HepG2 (cell line): ENCODE data around the gene ACSM3. TPM values are rescaled to one million over a fixed set of nuclear protein-coding genes. Genes with fewer than 3 reads are reported as not detected.

Experiments used
- ATAC-seq: fragments of 200-7000 bp; cut with Tn5 transposase; 3 replicates; pipeline ENCODE4 v1.9.1; 2020; ENCODE audit warnings: mild to moderate bottlenecking, moderate library complexity
- BruUV-seq: library from RNA; stranded (reverse); fragments of 400-500 nt; replicated peaks from 2 replicates; lab custom pipeline; 2021; lab: Mats Ljungman, UMichigan
- CTCF ChIA-PET: fragments of 300-600 bp; formaldehyde crosslinking; extraction: SDS; loops from one replicate; lab custom pipeline; 2021; ENCODE audit warnings: low total read pairs, inconsistent platforms, low intra/inter-chr PET ratio; lab: Yijun Ruan, JAX
- POLR2A ChIA-PET: fragments of 350-600 bp; sonication (Branson Sonifier 250); formaldehyde crosslinking; loops from one replicate; lab custom pipeline; 2020; ENCODE audit warnings: antibody characterized with exemption, inconsistent platforms; lab: Yijun Ruan, JAX
- DNase-seq: peaks from one replicate; pipeline ENCODE4 v3.0.0-alpha.2; 2015; ENCODE audit warnings: low spot score
- FAIRE-seq: peaks from 3 replicates; lab custom pipeline; 2011; peaks lifted over from hg19 to GRCh38; lab: Jason Lieb, UNC
- H2AFZ ChIP-seq: one replicate; pipeline ENCODE4 v1.6.1; 2011; ENCODE audit warnings: low read length, inconsistent platforms
- H3K27ac ChIP-seq: fragments of 300-600 bp; 3 replicates; pipeline ENCODE4 v1.8.0; 2011; ENCODE audit warnings: mixed run types, mild to moderate bottlenecking, mixed read lengths, low read length, inconsistent platforms; ENCODE audit not compliant: insufficient read depth; ENCODE audit errors: extremely low read length
- H3K27me3 ChIP-seq, 2 experiments: fragments of 200-600 bp in 1 of 2; 2 replicates in 1 of 2; 3 replicates in 1 of 2; pipeline versions ENCODE4 v1.6.0 to v1.8.0; 2011; ENCODE audit warnings: low read length in 2 of 2, mild to moderate bottlenecking in 2 of 2, moderate library complexity in 2 of 2, inconsistent platforms in 1 of 2; ENCODE audit not compliant: insufficient read depth in 2 of 2, control insufficient read depth in 1 of 2
- H3K36me3 ChIP-seq, 2 experiments: fragments of 200-600 bp in 1 of 2; replicated peaks in 1 of 2; 2 replicates in 1 of 2; 3 replicates in 1 of 2; pipeline versions ENCODE4 v1.5.1 to v1.8.0; 2011; ENCODE audit warnings: low read length in 2 of 2, inconsistent platforms in 1 of 2; ENCODE audit not compliant: insufficient read depth in 2 of 2, control insufficient read depth in 1 of 2
- H3K4me1 ChIP-seq: 2 replicates; pipeline ENCODE4 v1.5.1; 2012; ENCODE audit warnings: low read length, inconsistent platforms; ENCODE audit not compliant: insufficient read depth
- H3K4me2 ChIP-seq: 2 replicates; pipeline ENCODE4 v1.6.0; 2011; ENCODE audit warnings: low read depth, low read length, inconsistent platforms
- H3K4me3 ChIP-seq, 3 experiments: fragments of 200-600 bp in 1 of 3; sonication (generic), shearing (Covaris generic) in 1 of 3; replicated peaks in 1 of 3; 2 replicates each; pipeline ENCODE4 v1.5.1; 2011 to 2016; ENCODE audit warnings: low read length in 3 of 3, inconsistent platforms in 2 of 3, low read depth in 2 of 3, mild to moderate bottlenecking in 2 of 3, control low read depth in 1 of 3, mixed read lengths in 1 of 3; ENCODE audit not compliant: insufficient read depth in 1 of 3
- H3K79me2 ChIP-seq: one replicate; pipeline ENCODE4 v1.6.1; 2011; ENCODE audit warnings: low read length, inconsistent platforms; ENCODE audit not compliant: insufficient read depth
- H3K9ac ChIP-seq: 2 replicates; pipeline ENCODE4 v1.6.0; 2011; ENCODE audit warnings: mild to moderate bottlenecking, low read depth, low read length, inconsistent platforms; ENCODE audit not compliant: insufficient read depth
- H3K9me3 ChIP-seq: 2 replicates; pipeline ENCODE4 v1.5.1; 2012; ENCODE audit warnings: mild to moderate bottlenecking, low read length
- H4K20me1 ChIP-seq: 2 replicates; pipeline ENCODE4 v1.6.0; 2011; ENCODE audit warnings: inconsistent platforms, mild to moderate bottlenecking, low read length, moderate library complexity; ENCODE audit not compliant: insufficient read depth
- BHLHE40 ChIP-seq: IDR thresholded peaks from 2 replicates; pipeline ENCODE4 v1.6.1; 2011; ENCODE audit warnings: low read length, improper control_type of control experiment
- ERF ChIP-seq: IDR thresholded peaks from 2 replicates; pipeline ENCODE4 v1.6.1; 2018; ENCODE audit warnings: missing biosample characterization, missing genetic modification reagents
- MAFF ChIP-seq: IDR thresholded peaks from 2 replicates; pipeline ENCODE4 v1.6.1; 2011; ENCODE audit warnings: low read depth, low read length, improper control_type of control experiment
- RXRB ChIP-seq: IDR thresholded peaks from 2 replicates; pipeline ENCODE4 v1.6.1; 2016; ENCODE audit warnings: borderline replicate concordance, missing genetic modification reagents, missing compliant biosample characterization
- SATB2 ChIP-seq: sonication (generic); formaldehyde crosslinking; IDR thresholded peaks from 2 replicates; pipeline ENCODE4 v1.5.0; 2020; ENCODE audit warnings: missing genetic modification reagents
- WIZ ChIP-seq: sonication (generic); formaldehyde crosslinking; IDR thresholded peaks from 2 replicates; pipeline ENCODE4 v1.5.1; 2020; ENCODE audit warnings: mild to moderate bottlenecking, missing genetic modification reagents
- ZNF772 ChIP-seq: sonication (generic); formaldehyde crosslinking; IDR thresholded peaks from 2 replicates; pipeline ENCODE4 v1.5.0; 2020; ENCODE audit warnings: mild to moderate bottlenecking, missing genetic modification reagents
- WGBS: methylation state at CpG from one replicate; pipeline ENCODE4 v1.1.6; 2017; ENCODE audit warnings: low lambda C conversion rate; 5-methylcytosine and 5-hydroxymethylcytosine counted together
- in situ Hi-C: cut with HindIII; loops from 2 replicates; pipeline ENCODE4 v1.10.0; 2017; ENCODE audit warnings: low pct_unique_long_range_greater_than_20kb; ENCODE audit not compliant: extremely low pct_ligation_motif_present
- intact Hi-C: fragments of 100-400 bp; cut with micrococcal nuclease; formaldehyde crosslinking; loops from one replicate; pipeline ENCODE4 v1.10.0; 2022; ENCODE audit not compliant: unreplicated experiment
- polyA plus RNA-seq, 8 experiments: library from polyadenylated mRNA; depleted of rRNA in 3 of 8; stranded (reverse) in 7 of 8; unstranded in 1 of 8; fragments of >200 nt; fragmentation: Illumina TruSeq in 4 of 8; extraction: Trizol in 4 of 8; gene quantifications; 2 replicates each; pipeline versions ENCODE4 v1.2.1 to v1.2.3, GENCODE V29; 2011 to 2016; ENCODE audit warnings: low read depth in 4 of 8, missing spikeins in 1 of 8, mixed read lengths in 1 of 8; ENCODE audit not compliant: insufficient read depth in 1 of 8
- total RNA-seq, 5 experiments: library from RNA; depleted of rRNA; stranded (reverse); fragments of >200 nt; fragmentation: Illumina TruSeq; extraction: Trizol; gene quantifications; 2 replicates each; pipeline ENCODE4 v1.2.3, GENCODE V29; 2016; ENCODE audit warnings: low read depth in 1 of 5
- TF ChIP-seq, protein P1 (sequence below): sonication (generic); formaldehyde crosslinking; IDR thresholded peaks from 2 replicates; pipeline ENCODE4 v1.5.0; 2020; ENCODE audit warnings: mild to moderate bottlenecking, missing genetic modification reagents

Gene ACSM3
- total and polyA plus RNA-seq, 2 of the 13 experiments (the other 11 are each of a cell fraction or from before 2014, with no cell fraction given): 74.0 to 108 TPM

DNA sequence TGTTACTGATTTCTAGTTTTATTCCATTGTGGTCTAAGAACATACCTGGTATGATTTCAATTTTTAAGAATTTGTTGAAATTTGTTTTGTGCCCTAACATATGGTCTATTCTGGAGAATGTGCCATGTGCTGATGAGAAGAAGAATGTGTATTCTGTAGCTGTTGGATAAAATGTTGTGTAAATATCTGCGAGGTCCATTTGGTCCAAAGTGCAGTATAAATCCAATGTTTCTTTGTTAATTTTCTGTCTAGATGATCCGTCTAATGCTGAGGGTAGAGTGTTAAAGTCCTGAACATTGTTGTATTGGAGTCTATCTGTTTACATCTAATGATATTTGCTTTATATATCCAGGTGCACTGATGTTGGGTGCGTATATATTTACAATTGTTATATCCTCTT lies 9.9 kb downstream of the ACSM3 start:
- 91% methylated on average over 3 of the region's 3 CpGs for WGBS

More for the DNA sequence above, 9.9 kb downstream of the ACSM3 start:
- no peak for TF ChIP-seq ERF (CRISPR knock-in tag)
- TF ChIP-seq, protein P1, sequence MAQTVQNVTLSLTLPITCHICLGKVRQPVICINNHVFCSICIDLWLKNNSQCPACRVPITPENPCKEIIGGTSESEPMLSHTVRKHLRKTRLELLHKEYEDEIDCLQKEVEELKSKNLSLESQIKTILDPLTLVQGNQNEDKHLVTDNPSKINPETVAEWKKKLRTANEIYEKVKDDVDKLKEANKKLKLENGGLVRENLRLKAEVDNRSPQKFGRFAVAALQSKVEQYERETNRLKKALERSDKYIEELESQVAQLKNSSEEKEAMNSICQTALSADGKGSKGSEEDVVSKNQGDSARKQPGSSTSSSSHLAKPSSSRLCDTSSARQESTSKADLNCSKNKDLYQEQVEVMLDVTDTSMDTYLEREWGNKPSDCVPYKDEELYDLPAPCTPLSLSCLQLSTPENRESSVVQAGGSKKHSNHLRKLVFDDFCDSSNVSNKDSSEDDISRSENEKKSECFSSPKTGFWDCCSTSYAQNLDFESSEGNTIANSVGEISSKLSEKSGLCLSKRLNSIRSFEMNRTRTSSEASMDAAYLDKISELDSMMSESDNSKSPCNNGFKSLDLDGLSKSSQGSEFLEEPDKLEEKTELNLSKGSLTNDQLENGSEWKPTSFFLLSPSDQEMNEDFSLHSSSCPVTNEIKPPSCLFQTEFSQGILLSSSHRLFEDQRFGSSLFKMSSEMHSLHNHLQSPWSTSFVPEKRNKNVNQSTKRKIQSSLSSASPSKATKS (CRISPR knock-in tag): no peak
- no peak for TF ChIP-seq BHLHE40
- no peak for TF ChIP-seq ZNF772 (CRISPR knock-in tag)
- no peak for TF ChIP-seq MAFF
- no peak for TF ChIP-seq WIZ (CRISPR knock-in tag)
- TF ChIP-seq RXRB (CRISPR knock-in tag): no peak
- no peak for TF ChIP-seq SATB2 (CRISPR knock-in tag)
- H2AFZ ChIP-seq: no peak overlapping the region
- H3K27ac ChIP-seq: no peak overlapping the region
- H3K4me2 ChIP-seq: no peak overlapping the region
- no peak overlapping the region for H3K4me3 ChIP-seq
- H3K4me1 ChIP-seq: no peaks in the 10 kb centered on the region
- ATAC-seq: no peak
- ChIA-PET POLR2A (no interaction called here), CTCF (no interaction called here)
- no peaks in the 10 kb centered on the region for H3K9me3 ChIP-seq
- BruUV-seq: no TSS peak
- intact Hi-C loops (no loop called here), in situ Hi-C loops (no loop called here)
- no peak for DNase-seq
- no peaks in the 10 kb centered on the region for H4K20me1 ChIP-seq
- H3K9ac ChIP-seq: no peak overlapping the region
- FAIRE-seq: no peak
- no peaks in the 10 kb centered on the region for H3K27me3 ChIP-seq
- no peaks in the 10 kb centered on the region for H3K79me2 ChIP-seq
- peaks cover 11 to 14% of the 10 kb centered on the region in 2 experiments; a peak in 4 of 5 replicates for H3K36me3 ChIP-seq
